Osteocyte (in vitro differentiated cells): ENCODE results near the gene RBM20. TPM values are rescaled to one million over a fixed set of nuclear protein-coding genes. Genes with fewer than 3 reads are reported as not detected.

Experiments used
- DNase-seq: peaks from one replicate; pipeline ENCODE4 v3.0.0; 2021; ENCODE audit warnings: mixed read lengths; ENCODE audit not compliant: unreplicated experiment; ENCODE audit errors: extremely low spot score
- H3K27ac Mint-ChIP-seq: one replicate; pipeline ENCODE4 v1.8.0; 2021; ENCODE audit warnings: mild to moderate bottlenecking, mixed read lengths; ENCODE audit not compliant: unreplicated experiment
- H3K27me3 Mint-ChIP-seq: one replicate; pipeline ENCODE4 v1.8.0; 2021; ENCODE audit warnings: mixed read lengths; ENCODE audit not compliant: unreplicated experiment
- H3K36me3 Mint-ChIP-seq: one replicate; pipeline ENCODE4 v1.8.0; 2021; ENCODE audit warnings: mixed read lengths; ENCODE audit not compliant: unreplicated experiment
- H3K4me1 Mint-ChIP-seq: one replicate; pipeline ENCODE4 v1.8.0; 2021; ENCODE audit warnings: mixed read lengths; ENCODE audit not compliant: unreplicated experiment
- H3K4me3 Mint-ChIP-seq: one replicate; pipeline ENCODE4 v1.8.0; 2021; ENCODE audit warnings: mild to moderate bottlenecking, moderate library complexity, mixed read lengths; ENCODE audit not compliant: unreplicated experiment
- H3K9me3 Mint-ChIP-seq: one replicate; pipeline ENCODE4 v1.8.0; 2021; ENCODE audit warnings: mixed read lengths; ENCODE audit not compliant: unreplicated experiment
- total RNA-seq: library from RNA; stranded (reverse); gene quantifications from 2 replicates; pipeline ENCODE4 v1.2.1, GENCODE V29; 2021
- TF ChIP-seq, protein P1 (sequence below): fragments of 200-600 bp; sonication (generic); IDR thresholded peaks from 2 replicates; pipeline ENCODE4 v1.5.0; 2021; ENCODE audit warnings: antibody characterized with exemption, mild to moderate bottlenecking, moderate library complexity

Gene RBM20
- total RNA-seq, 1 donor from 2014 or later = 1.6 TPM

DNA sequence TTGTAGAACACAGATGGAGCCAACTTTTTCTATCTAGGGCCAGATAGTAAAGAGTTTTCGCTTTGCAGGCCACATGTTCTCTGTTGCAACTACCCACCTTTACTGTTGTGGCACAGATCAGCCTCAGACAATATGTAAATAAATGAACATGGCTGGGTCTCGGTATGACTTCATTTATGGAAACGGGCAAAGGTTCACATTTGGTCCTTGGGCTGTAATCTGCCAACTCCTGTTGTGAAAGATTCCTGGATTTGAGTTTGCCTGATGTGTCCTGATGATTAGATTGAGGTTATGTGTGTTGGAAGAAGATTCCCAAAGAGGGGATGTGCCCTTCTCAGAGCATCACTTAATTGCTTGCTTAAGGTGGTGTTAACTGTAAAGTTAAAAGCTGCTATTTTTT, 38.2 kb downstream of the RBM20 start:
- H3K27ac Mint-ChIP-seq = no peak overlapping the region
- no peaks in the 10 kb centered on the region for H3K36me3 Mint-ChIP-seq
- DNase-seq = no peak
- H3K9me3 Mint-ChIP-seq = no peaks in the 10 kb centered on the region
- TF ChIP-seq, protein P1, sequence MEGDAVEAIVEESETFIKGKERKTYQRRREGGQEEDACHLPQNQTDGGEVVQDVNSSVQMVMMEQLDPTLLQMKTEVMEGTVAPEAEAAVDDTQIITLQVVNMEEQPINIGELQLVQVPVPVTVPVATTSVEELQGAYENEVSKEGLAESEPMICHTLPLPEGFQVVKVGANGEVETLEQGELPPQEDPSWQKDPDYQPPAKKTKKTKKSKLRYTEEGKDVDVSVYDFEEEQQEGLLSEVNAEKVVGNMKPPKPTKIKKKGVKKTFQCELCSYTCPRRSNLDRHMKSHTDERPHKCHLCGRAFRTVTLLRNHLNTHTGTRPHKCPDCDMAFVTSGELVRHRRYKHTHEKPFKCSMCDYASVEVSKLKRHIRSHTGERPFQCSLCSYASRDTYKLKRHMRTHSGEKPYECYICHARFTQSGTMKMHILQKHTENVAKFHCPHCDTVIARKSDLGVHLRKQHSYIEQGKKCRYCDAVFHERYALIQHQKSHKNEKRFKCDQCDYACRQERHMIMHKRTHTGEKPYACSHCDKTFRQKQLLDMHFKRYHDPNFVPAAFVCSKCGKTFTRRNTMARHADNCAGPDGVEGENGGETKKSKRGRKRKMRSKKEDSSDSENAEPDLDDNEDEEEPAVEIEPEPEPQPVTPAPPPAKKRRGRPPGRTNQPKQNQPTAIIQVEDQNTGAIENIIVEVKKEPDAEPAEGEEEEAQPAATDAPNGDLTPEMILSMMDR = no peak
- no peaks in the 10 kb centered on the region for H3K27me3 Mint-ChIP-seq
- peaks cover 26% of the 10 kb centered on the region for H3K4me1 Mint-ChIP-seq
- no peak overlapping the region for H3K4me3 Mint-ChIP-seq

DNA sequence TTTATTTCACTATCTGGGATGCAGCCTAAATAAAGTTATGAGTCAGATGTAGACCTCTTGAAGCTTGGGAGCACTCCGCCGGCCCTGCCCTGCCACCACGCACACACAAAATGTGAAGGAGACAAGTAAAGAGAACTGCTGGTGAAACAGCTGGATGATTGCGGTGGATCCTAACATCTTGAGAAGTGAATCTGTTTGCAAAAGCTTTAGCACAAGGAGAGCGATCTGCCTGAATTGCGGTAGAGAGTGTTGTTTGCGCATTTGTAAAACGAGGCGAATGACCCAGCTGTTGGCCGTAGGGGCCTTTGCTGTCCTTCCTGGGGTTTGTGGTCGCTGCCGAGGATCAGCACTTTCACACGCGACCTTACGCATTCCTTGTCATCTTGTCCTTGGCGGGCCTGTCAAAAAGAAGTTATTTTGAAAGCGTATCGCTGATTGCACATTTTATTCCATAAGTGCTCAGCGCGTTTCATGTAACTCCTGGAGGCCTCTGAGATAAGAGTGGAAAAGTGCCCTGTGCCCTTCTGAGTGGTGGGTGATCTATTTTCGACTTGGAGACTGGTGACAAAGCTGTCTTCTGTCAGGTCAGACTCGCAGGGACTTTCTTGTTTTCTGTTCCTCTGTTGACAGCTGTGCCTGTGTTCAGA, 40.8 kb downstream of the RBM20 start:
- no peak overlapping the region for H3K4me3 Mint-ChIP-seq
- no peak overlapping the region for H3K27ac Mint-ChIP-seq
- H3K27me3 Mint-ChIP-seq = no peaks in the 10 kb centered on the region
- H3K9me3 Mint-ChIP-seq = no peaks in the 10 kb centered on the region
- no peaks in the 10 kb centered on the region for H3K36me3 Mint-ChIP-seq
- peaks cover 26% of the 10 kb centered on the region for H3K4me1 Mint-ChIP-seq
- TF ChIP-seq, protein P1 = no peak
- no peak for DNase-seq

DNA sequence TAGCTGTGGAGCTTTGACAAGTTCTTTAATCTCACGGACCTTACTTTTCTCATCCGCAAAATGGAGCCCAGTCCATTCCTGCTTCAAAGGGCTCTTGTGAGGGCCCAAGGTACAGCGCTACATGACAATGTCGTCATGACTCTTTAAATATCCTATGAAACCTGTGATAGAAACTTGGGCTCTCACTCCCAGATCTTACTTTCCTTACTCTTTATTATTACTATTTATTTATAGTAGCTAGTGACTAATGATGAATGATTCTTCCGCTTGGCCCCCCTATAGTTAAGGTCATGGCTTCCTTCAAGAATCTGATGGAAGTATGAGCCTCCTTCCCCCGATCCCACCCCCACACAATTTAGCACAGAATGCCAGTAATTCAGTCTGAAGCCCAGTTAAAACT, 41.9 kb downstream of the RBM20 start:
- Mint-ChIP-seq H3K27me3 (no peaks in the 10 kb centered on the region), H3K4me1 (peaks cover 23% of the 10 kb centered on the region), H3K27ac (peak overlapping the region; percentile 19), H3K9me3 (no peaks in the 10 kb centered on the region), H3K4me3 (no peak overlapping the region), H3K36me3 (no peaks in the 10 kb centered on the region)
- TF ChIP-seq, protein P1 = no peak
- DNase-seq = no peak

DNA sequence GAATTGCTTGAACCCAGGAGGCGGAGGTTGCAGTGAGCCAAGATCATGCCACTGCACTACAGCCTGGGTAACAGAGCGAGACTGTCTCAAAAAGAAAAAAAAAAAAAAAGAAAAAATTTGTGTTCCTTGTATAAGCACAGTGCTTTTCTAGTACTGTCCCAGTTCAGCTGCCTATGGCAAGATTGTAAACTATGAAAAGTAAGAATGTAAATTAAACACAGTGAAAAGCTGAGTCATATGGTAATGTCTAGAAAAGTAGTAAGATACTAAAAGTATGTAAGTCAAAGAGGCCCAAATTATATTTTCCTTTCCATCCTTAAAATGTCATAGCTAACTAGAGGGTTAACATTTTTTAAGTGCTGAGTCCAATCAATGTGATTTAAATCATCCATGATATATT, 42.8 kb downstream of the RBM20 start:
- TF ChIP-seq, protein P1 = no peak
- H3K27ac Mint-ChIP-seq = peak overlapping the region; percentile 4
- no peak overlapping the region for H3K4me3 Mint-ChIP-seq
- H3K4me1 Mint-ChIP-seq = peaks cover 23% of the 10 kb centered on the region
- peaks cover 3% of the 10 kb centered on the region for H3K36me3 Mint-ChIP-seq
- no peaks in the 10 kb centered on the region for H3K27me3 Mint-ChIP-seq
- H3K9me3 Mint-ChIP-seq = peaks cover 5% of the 10 kb centered on the region
- no peak for DNase-seq

DNA sequence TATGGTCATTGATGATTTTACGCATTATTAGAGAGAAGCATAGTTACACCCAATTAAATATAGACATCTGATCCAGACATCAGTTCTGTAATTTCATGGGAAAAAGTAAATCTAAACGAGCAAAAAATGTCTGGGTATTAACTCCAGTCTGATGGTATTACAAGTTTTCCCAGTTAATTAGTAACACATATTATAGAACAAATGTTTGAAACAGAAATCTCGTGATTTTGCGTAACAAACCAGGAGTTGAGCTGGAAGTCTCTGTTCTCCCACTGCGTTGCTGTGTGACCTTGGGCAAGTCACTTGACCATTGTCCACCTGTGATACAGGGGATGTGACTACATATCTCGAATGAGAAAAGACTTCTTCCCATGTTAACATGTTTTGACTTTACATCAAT, 43.3 kb downstream of the RBM20 start:
- TF ChIP-seq, protein P1 = no peak
- peak overlapping the region; percentile 4 for H3K27ac Mint-ChIP-seq
- H3K4me3 Mint-ChIP-seq = no peak overlapping the region
- peaks cover 3% of the 10 kb centered on the region for H3K36me3 Mint-ChIP-seq
- no peak for DNase-seq
- H3K9me3 Mint-ChIP-seq = peaks cover 9% of the 10 kb centered on the region
- peaks cover 23% of the 10 kb centered on the region for H3K4me1 Mint-ChIP-seq
- H3K27me3 Mint-ChIP-seq = no peaks in the 10 kb centered on the region
